K562 (cell line): Measurements from ENCODE around the gene KCNC4. TPM values are rescaled to one million over a fixed set of nuclear protein-coding genes. Genes with fewer than 3 reads are reported as not detected.

ENCODE experiments used
- ATAC-seq: fragments of 200-7000 bp; cut with Tn5 transposase; 3 replicates; pipeline ENCODE4 v1.9.1; 2020; ENCODE audit warnings: moderate library complexity
- BruUV-seq: library from RNA; stranded (reverse); fragments of 400-500 nt; replicated peaks from 2 replicates; lab custom pipeline; 2021; lab: Mats Ljungman, UMichigan
- CTCF ChIA-PET: fragments of 300-600 bp; formaldehyde crosslinking; extraction: SDS; loops from one replicate; lab custom pipeline; 2021; ENCODE audit warnings: low intra/inter-chr PET ratio; lab: Yijun Ruan, JAX
- POLR2A ChIA-PET: fragments of 300-600, 350-650 bp; sonication (Branson Sonifier 250); formaldehyde crosslinking; extraction: SDS; loops from one replicate; lab custom pipeline; 2021; ENCODE audit warnings: antibody characterized with exemption, inconsistent platforms; lab: Yijun Ruan, JAX
- DNase-seq, 4 experiments: peaks; one replicate each; pipeline versions ENCODE4 v3.0.0 to v3.0.0-alpha.2; 2011 to 2018; ENCODE audit warnings: low spot score in 3 of 4, mixed read lengths in 3 of 4; ENCODE audit errors: extremely low read depth in 1 of 4
- FAIRE-seq: peaks from 2 replicates; lab custom pipeline; 2011; peaks lifted over from hg19 to GRCh38; lab: Jason Lieb, UNC
- H2AFZ ChIP-seq: 2 replicates; pipeline ENCODE4 v1.6.0; 2011; ENCODE audit warnings: low read depth, low read length, control low read depth, inconsistent platforms
- H3K27ac ChIP-seq: fragments of 200-600 bp; 3 replicates; pipeline ENCODE4 v1.8.0; 2011; ENCODE audit warnings: low read depth, mild to moderate bottlenecking, control low read depth, inconsistent platforms, low read length, moderate library complexity, mixed read lengths; ENCODE audit errors: extremely low read depth
- H3K27me3 ChIP-seq, 2 experiments: fragments of 300-600 bp in 1 of 2; 2 replicates in 1 of 2; 3 replicates in 1 of 2; pipeline versions ENCODE4 v1.6.0 to v1.8.0; 2011; ENCODE audit warnings: inconsistent platforms in 2 of 2, low read length in 2 of 2, mild to moderate bottlenecking in 1 of 2, mixed read lengths in 1 of 2, moderate library complexity in 1 of 2; ENCODE audit not compliant: control insufficient read depth in 2 of 2, insufficient read depth in 2 of 2
- H3K36me3 ChIP-seq: fragments of 300-600 bp; 3 replicates; pipeline ENCODE4 v1.8.0; 2011; ENCODE audit warnings: mild to moderate bottlenecking, low read length, inconsistent platforms; ENCODE audit not compliant: control insufficient read depth, insufficient read depth
- H3K4me1 ChIP-seq, 2 experiments: fragments of 200-600 bp in 1 of 2; replicated peaks in 1 of 2; 2 replicates in 1 of 2; 3 replicates in 1 of 2; pipeline versions ENCODE4 v1.5.1 to v1.8.0; 2011; ENCODE audit warnings: inconsistent platforms in 2 of 2, low read length in 2 of 2, mild to moderate bottlenecking in 1 of 2, mixed read lengths in 1 of 2, moderate library complexity in 1 of 2; ENCODE audit not compliant: control insufficient read depth in 2 of 2, insufficient read depth in 2 of 2
- H3K4me2 ChIP-seq: 2 replicates; pipeline ENCODE4 v1.6.1; 2011; ENCODE audit warnings: low read length, control low read depth, inconsistent platforms, mixed read lengths; ENCODE audit not compliant: insufficient read depth
- H3K4me3 ChIP-seq: fragments of 200-600 bp; sonication (generic), shearing (Covaris generic); 2 replicates; pipeline ENCODE4 v1.5.1; 2016; ENCODE audit warnings: control low read depth, inconsistent platforms
- H3K79me2 ChIP-seq: fragments of 200-600 bp; 3 replicates; pipeline ENCODE4 v1.8.0; 2011; ENCODE audit warnings: low read length, inconsistent platforms; ENCODE audit not compliant: control insufficient read depth, insufficient read depth
- H3K9ac ChIP-seq, 2 experiments: 2 replicates each; pipeline versions ENCODE4 v1.6.0 to v1.6.1; 2011; ENCODE audit warnings: low read depth in 2 of 2, low read length in 2 of 2, control low read depth in 1 of 2, inconsistent platforms in 1 of 2, mild to moderate bottlenecking in 1 of 2, mixed read lengths in 1 of 2; ENCODE audit not compliant: insufficient read depth in 1 of 2
- H3K9me1 ChIP-seq: one replicate; pipeline ENCODE4 v1.6.0; 2011; ENCODE audit warnings: inconsistent platforms, mild to moderate bottlenecking, low read length, moderate library complexity; ENCODE audit not compliant: control insufficient read depth, insufficient read depth
- H3K9me3 ChIP-seq: replicated peaks from 2 replicates; pipeline ENCODE4 v1.5.1; 2011; ENCODE audit warnings: low read depth, low read length, inconsistent platforms; ENCODE audit not compliant: control insufficient read depth, insufficient read depth
- H4K20me1 ChIP-seq: replicated peaks from 2 replicates; pipeline ENCODE4 v1.6.1; 2011; ENCODE audit warnings: low read length, inconsistent platforms, mixed read lengths; ENCODE audit not compliant: control insufficient read depth, insufficient read depth
- CEBPB ChIP-seq: fragments of 450-650 bp; IDR thresholded peaks from 2 replicates; pipeline ENCODE4 v1.6.1; 2016; ENCODE audit warnings: missing genetic modification characterization, missing compliant biosample characterization
- CEBPG ChIP-seq, 3 experiments: fragments of 200-800 bp in 1 of 3; sonication (Bioruptor generic) in 1 of 3; sonication (generic) in 1 of 3; formaldehyde crosslinking in 1 of 3; IDR thresholded peaks in 2 of 3; conservative IDR thresholded peaks in 1 of 3; 2 replicates each; pipeline versions ENCODE4 v1.6.1 to v1.8.0; 2016 to 2022; ENCODE audit warnings: missing compliant biosample characterization in 2 of 3, missing genetic modification characterization in 2 of 3, mild to moderate bottlenecking in 1 of 3, missing genetic modification reagents in 1 of 3
- MAX ChIP-seq: sonication (generic); formaldehyde crosslinking; IDR thresholded peaks from 2 replicates; pipeline ENCODE4 v1.9.0; 2022; ENCODE audit warnings: mild to moderate bottlenecking, missing genetic modification reagents
- TFAM ChIP-seq: fragments of 250-450 bp; sonication (Bioruptor Pico); conservative IDR thresholded peaks from 2 replicates; pipeline ENCODE4 v1.5.0; 2021; ENCODE audit warnings: mild to moderate bottlenecking, moderate library complexity
- ZHX1 ChIP-seq: fragments of 150-350 bp; conservative IDR thresholded peaks from 2 replicates; pipeline ENCODE4 v1.6.1; 2014; ENCODE audit warnings: low read length
- ZNF23 ChIP-seq: fragments of 250-450 bp; sonication (Bioruptor Pico); IDR thresholded peaks from 2 replicates; pipeline ENCODE4 v1.4.0; 2020; ENCODE audit warnings: mild to moderate bottlenecking
- ZNF512 ChIP-seq: IDR thresholded peaks from 2 replicates; pipeline ENCODE4 v1.6.1; 2016; ENCODE audit warnings: missing genetic modification characterization, missing compliant biosample characterization
- ZNF609 ChIP-seq: sonication (generic); formaldehyde crosslinking; IDR thresholded peaks from 2 replicates; pipeline ENCODE4 v1.8.1; 2023; ENCODE audit warnings: missing genetic modification reagents, mild to moderate bottlenecking, borderline replicate concordance
- WGBS: fragments of 100-300 bp; shearing (Covaris generic); methylation state at CpG from one replicate; pipeline ENCODE4 v1.1.6; 2016; ENCODE audit warnings: low coverage, mixed read lengths; ENCODE audit not compliant: insufficient coverage; ENCODE audit errors: missing lambda C conversion rate; 5-methylcytosine and 5-hydroxymethylcytosine counted together
- in situ Hi-C: fragments of 300-500 bp; cut with MboI; formaldehyde crosslinking; loops from 4 replicates; pipeline ENCODE4 v1.15.0; 2018; ENCODE audit warnings: inconsistent platforms, mixed read lengths
- intact Hi-C: fragments of 100-400 bp; cut with micrococcal nuclease; formaldehyde crosslinking; loops from 2 replicates; pipeline ENCODE4 v1.14.2; 2022
- polyA plus RNA-seq, 8 experiments: library from polyadenylated mRNA; depleted of rRNA in 4 of 8; stranded (reverse) in 5 of 8; unstranded in 3 of 8; fragments of >200 nt; fragmentation: Nextera tagmentation in 2 of 8; fragmentation: Illumina TruSeq in 1 of 8; extraction: Ambion mirVana in 2 of 8; extraction: Trizol in 1 of 8; gene quantifications; 2 replicates each; pipeline versions ENCODE4 v1.2.1 to v1.2.3, GENCODE V29; 2011 to 2014; ENCODE audit warnings: inconsistent platforms in 1 of 8, missing spikeins in 1 of 8
- total RNA-seq, 7 experiments: library from RNA; depleted of rRNA in 6 of 7; stranded (reverse); fragments of >200 nt in 6 of 7; fragmentation: Illumina TruSeq in 2 of 7; extraction: Trizol in 2 of 7; gene quantifications; 2 replicates each; pipeline versions ENCODE4 v1.2.1 to v1.2.3, GENCODE V29; 2011 to 2021; ENCODE audit warnings: low replicate concordance in 1 of 7

Gene KCNC4
- total and polyA plus RNA-seq, 9 of the 15 experiments (the other 6 are each of a cell fraction or from before 2014, with no cell fraction given): 0.07 to 1.8 (median 0.73) TPM

- CTCF ChIA-PET: no interaction called here
- H4K20me1 ChIP-seq: peaks cover 37% of the 10 kb centered on the region
- no peak for FAIRE-seq
Observed at GRCh38 chr1:110229348-110230001, 19.4 kb downstream of the KCNC4 start.

More at GRCh38 chr1:110229348-110230001, 19.4 kb downstream of the KCNC4 start:
- peaks cover 33 to 97% of the 10 kb centered on the region in 2 experiments; a peak in 4 of 5 replicates for H3K27me3 ChIP-seq
- no peaks in the 10 kb centered on the region for H3K36me3 ChIP-seq
- H3K79me2 ChIP-seq: no peaks in the 10 kb centered on the region
- no TSS peak for BruUV-seq
- POLR2A ChIA-PET: interaction anchor here (0.5 to 0.8 kb wide), 2 partner anchors 16 to 109 kb away, joined by 3 read pairs; no protein-coding TSS in a partner anchor
- H2AFZ ChIP-seq: no peak overlapping the region
- WGBS: 2% methylated on average over 21 of the region's 21 CpGs
- no peak overlapping the region for H3K4me3 ChIP-seq
- H3K27ac ChIP-seq: no peak overlapping the region
- TF ChIP-seq ZHX1 (no peak), ZNF609 (CRISPR knock-in tag) (no peak), ZNF23 (CRISPR knock-in tag) (no peak), ZNF512 (tag) (no peak), TFAM (no peak), MAX (no peak), CEBPG (CRISPR knock-in tag; IDR thresholded peaks at IDR 0.05) (no peak), CEBPG (tag; conservative IDR thresholded peaks at IDR 0.05 in 1 of 2, IDR thresholded peaks at IDR 0.05 in 1 of 2) (peak; percentile 18 to 53; a peak in 2 of 4 replicates), CEBPB (peak; percentile 29; the same call in 1 of the 2 replicates)
- DNase-seq (no peak), ATAC-seq (no peak)
- in situ Hi-C loops: no loop called here
- intact Hi-C loops: no loop called here
- H3K4me1 ChIP-seq: peaks cover 0 to 3% of the 10 kb centered on the region in 2 experiments; a peak in 1 of 5 replicates
- H3K9me3 ChIP-seq: no peaks in the 10 kb centered on the region
- no peak overlapping the region for H3K9ac ChIP-seq
- H3K9me1 ChIP-seq: no peaks in the 10 kb centered on the region
- no peak overlapping the region for H3K4me2 ChIP-seq
